NCI-H128 (cell line): ENCODE results near the gene CA5A.

Experiments used
- DNase-seq: peaks from one replicate; lab custom pipeline; 2025; ENCODE audit not compliant: unreplicated experiment; lab: John Stamatoyannopoulos, UW

CA5A gene

DNA sequence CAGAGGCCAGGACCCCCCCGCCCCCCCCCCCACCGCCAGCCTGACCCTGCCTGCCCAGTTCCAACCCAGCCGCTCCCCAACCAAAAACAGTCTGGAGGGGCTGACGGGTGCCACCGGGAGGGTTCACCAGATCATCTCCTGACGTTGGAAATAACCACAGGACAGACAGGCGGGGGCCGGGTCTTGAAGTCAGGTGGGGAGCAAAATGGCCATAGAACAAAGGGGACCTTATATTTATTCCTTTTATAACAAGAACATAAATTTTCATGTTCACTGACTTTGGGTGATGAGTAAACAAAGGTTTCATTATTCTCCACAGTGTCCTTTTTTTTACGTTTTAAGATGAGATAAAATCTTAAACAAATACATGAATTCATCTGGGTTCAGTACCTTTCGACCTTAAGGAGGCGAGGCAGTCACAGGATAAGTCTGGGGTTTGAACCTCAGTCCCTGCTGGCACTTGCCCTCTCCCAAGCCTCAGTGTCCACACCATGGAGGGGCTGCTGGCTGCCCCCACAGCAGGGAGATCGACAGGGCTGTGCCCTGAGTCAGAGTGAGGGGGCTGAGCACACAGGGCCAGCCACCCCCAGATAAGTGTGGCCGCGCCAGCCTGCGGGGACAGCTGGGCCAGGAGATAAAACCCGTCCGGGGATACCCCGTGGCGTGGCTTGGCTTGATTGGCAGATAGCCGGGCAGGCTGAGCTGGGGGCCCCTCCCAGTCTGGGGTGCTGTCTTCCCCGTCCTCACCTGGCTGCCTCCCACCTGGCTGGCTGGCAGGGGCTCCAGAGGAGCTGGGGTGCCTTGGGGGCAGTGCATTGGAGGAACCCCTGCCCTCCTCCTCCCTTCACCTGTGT is 82.0 kb downstream of the CA5A start:
- DNase-seq: no peak

DNA sequence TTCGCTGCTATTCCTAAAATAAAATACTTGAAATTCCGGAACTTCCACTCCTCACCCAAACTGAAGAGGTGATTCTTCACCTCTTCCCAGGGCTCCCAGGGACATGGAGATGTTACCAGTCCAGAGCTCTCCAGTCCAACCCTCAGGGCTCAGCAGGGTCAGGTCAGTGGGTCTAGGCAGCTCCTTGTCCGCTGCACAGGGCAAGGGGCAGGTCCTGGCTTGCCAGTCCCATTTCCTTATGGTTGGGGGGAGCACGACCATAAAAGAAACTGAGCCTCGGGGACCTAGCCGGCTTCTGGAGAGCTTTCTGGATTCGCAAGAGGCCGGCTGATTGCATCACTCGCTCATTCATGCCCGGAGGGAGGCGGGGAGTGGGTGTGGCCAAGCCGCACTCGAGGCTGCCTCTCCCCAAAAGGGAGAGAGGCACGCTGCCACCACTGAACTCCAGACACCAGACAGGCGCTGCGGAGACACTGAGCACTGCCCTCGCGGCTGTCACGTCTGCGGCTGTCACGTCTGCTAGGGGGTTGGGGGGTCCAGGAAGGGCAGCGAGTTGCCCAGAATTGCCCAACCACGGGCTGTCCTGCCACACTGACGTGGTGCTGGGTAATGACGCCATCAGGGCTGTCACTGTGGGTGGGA is 82.8 kb downstream of the CA5A start:
- DNase-seq: peak; percentile 29

DNA sequence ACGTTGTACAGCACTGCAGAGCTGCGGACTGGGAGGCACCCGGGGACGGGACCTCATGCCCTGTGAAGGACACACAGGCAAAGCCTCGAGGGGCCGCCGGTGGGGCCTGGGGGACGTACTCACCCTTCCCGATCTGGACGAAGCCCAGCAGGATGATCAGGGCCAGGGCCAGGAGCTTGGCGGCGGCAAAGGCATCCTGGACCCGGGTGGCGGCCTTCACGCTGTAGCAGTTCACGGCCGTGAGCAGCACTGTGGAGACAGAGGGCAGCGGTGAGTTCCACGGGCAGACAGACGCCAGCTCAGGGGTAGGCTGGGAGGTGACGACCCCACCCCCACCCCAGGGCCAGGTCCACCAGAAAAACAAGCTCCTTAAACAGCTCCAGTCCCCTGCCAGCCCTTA is 84.7 kb downstream of the CA5A start:
- DNase-seq: no peak

DNA sequence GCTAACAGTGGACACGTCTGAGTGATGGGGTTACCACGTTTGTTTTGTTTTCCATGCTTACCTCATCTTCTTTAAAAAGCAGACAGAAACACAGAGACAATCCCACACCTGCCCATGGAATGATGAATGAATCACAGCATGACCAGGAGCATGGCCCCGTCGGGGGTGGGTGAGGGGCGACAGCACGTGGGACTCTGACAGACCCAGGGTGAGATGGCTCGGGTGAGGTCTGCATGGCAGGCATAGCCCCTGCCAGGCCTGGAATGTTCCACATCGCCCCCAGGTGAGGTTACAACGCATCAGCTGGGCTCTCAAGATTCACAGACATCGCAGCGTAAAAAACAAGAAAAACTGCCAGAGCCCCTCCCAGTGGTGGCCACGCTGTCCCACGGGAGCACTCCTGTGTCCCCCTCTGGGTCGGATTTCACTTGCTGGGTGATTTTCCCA is 85.2 kb downstream of the CA5A start:
- DNase-seq: no peak

DNA sequence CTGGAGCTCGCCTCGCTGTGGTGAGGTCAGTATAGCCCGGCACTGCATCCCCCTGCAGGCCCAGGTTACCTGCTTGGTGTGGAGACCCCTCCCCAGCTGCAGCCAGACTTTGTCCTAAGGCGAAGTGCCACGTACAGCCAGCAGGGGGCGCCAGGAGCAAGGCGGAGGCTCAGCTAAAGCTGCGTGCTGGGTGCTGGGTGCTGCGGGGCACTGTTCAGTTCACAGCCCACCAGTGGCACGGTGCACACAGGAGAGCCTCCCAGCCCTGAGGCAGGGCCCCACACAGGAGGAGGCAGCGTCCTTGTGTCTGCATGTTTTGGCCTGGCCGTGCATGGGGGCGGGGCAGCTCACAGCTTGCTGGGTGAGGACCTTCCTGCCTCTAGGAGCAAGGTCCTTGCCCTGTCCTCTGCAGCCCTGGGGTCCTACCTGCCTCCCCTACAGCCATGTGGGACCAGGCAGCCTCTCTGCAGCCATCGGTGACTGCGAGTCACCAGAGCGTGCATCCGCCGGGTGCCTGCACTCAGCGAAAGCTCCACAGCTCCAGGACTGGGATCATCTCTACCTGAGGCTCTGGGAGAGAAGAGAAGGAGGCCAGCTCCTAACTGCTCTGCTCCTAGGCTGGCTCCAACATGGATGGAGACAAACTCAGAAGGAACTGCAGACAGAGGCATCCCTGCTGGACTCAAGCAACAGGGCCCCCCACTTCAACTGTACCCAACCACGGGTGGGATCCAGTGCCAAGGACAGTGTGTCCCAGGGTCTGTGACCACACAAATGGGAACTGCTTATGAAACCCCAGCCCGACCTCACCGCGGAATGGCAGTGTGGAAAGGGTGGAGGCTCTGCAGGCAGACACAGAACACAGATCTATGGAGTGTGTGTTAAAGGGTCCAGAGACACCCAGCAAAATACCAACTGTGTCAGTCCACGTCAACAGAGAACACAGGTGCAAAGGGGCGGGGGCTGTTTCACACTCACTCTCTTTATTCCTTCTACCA is 86.0 kb downstream of the CA5A start:
- DNase-seq: no peak

DNA sequence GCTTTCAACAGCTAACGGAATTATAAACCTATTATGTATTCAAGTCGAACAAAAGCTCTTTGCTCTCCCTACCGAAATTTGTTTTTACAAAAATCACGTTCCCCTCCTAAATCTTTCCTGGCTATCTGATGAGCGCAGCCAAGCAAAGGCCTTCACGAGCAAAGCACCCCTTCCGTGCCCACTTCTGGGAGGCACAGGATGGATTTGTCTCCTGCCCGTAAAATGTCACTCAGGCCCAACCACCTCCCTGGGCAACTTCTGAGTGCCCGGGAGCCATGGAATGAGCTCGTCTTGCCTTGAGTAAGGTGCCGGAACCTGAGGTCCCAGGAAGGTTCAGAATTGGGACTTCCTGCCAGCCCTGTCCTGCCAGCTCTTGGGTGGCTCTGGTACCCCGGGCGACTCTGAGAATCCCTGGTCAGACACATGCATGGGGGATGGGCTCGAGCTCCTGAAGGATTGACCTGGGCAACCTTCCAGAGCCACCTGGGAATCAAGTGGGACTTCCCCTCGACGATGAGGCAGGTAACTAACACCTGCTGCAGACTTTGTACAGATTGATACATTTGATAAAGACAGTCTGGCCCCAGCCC is 86.8 kb downstream of the CA5A start:
- DNase-seq: no peak

DNA sequence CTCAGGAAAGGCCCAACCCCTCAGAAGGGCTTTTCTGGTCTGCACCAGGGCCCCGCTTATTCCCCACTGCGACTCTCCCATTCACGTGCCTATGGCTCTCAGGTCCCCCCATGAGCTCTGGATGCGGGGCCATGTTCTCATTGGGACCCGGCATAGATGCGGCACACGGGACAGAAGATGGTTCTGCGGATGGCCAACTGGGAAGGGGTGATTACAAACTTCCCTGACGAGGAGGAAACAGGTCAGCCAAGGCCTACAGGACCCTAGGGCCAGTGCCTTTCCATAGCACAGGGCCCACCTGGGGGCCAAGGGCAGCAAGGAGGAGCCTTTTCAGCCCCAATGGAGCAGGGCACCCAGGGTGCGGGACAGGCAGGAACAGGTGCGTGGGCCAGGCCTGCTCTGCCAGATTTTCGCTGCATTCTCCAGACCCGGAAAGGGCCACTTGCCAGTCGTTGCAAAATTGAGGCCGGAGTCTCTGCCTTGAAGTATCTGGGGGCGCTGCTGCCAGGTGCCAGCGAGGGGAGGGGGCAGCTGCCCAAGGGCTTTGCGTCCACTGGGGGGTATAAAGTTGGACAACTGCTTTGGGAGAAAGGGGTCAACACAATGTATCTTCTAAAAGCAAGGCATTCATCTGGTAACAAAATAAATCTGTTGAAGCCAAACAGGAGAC is 87.5 kb downstream of the CA5A start:
- no peak for DNase-seq

DNA sequence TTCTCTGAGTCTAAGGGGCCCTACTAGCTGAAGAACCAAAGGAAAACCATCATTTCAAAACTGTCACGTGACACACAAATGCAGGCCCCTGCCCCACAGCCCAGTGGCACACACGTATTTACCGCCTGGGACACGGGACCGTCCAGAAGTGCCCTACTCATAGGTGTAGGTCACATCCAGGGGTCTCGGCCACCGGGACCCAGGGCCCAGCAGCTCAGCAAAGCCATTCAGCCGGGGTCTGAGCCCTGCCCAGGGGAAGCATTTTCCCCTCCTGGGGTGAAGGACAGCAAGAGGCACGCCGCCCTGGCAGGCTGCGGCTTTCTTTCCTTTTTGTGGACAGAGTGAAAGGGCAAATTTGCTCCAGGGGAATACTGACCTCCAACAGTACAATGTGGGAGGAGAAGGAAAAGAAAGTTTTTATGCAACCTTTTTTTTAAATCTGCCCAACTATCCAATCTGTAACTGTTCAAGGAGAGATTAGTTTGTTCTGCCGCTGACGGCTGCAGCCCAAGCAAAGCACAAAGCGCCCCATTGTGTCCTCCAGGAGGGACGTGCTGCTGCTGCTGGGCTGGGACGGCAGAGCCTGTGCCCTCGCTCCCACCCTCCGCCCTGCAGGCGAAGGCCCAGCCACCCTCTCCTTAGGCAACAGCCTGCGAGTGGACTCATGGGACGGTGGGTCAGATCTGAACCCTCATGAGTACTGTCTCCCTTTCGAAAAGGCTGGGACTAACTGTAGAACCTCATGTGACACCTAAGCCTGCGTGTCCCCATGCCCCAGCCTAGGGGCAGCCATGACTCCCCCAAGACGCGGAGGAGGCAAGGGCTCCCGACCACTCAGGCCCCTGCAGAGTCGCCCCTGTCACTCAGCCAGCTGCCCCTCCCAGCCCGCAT is 88.3 kb downstream of the CA5A start:
- no peak for DNase-seq

DNA sequence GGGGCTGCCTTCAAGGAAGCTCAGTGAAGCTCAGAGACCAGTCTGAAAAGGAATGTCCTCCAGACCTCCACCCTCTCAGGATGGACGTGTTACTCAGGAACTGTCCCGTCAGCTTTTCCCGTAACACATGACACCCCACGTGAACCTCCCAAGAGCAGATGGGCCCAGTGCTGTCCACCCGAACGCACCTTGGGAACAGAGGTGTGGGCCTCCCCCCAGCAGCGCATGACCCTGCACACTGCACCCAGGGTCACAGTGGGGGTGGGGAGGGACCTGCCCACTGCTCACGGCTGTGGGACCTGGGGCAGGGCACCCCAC is 88.9 kb downstream of the CA5A start:
- DNase-seq: no peak

DNA sequence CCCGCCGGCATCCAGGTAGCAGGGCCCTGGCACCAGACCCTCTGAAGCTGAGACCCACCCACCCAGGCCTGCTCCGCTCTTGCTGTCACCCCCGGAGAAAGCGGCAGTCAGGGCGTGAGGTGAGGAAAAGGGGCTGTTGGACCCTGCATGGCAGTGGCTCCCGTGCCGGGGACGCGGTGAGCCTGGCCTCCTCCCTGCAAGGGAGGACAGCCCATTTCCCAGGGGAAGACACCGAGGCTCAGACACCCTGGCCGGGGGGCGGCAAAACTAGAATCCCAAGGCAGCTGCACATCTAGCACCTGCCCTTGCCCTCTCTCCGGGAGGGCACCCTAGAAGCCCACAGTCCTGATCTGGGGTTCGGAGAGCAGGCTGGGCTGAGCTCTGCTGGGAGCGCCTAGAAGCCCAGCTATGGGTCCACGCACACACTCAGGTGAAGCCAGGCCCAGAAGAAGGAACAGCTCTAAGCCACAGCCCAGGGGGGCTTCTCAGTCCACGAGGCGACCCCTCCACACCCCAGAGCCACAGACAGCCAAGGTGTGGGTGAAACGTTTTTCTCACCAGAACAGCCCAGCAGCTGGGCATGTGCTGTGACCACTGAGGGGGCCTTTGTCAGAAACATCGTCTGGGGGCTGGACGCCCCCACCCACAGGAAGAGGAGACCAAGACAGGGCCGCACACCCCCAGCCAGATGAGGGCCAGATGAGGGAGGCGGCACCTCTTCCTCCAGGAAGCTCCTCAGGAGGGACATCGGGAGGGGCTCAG is 89.4 kb downstream of the CA5A start:
- DNase-seq: no peak

DNA sequence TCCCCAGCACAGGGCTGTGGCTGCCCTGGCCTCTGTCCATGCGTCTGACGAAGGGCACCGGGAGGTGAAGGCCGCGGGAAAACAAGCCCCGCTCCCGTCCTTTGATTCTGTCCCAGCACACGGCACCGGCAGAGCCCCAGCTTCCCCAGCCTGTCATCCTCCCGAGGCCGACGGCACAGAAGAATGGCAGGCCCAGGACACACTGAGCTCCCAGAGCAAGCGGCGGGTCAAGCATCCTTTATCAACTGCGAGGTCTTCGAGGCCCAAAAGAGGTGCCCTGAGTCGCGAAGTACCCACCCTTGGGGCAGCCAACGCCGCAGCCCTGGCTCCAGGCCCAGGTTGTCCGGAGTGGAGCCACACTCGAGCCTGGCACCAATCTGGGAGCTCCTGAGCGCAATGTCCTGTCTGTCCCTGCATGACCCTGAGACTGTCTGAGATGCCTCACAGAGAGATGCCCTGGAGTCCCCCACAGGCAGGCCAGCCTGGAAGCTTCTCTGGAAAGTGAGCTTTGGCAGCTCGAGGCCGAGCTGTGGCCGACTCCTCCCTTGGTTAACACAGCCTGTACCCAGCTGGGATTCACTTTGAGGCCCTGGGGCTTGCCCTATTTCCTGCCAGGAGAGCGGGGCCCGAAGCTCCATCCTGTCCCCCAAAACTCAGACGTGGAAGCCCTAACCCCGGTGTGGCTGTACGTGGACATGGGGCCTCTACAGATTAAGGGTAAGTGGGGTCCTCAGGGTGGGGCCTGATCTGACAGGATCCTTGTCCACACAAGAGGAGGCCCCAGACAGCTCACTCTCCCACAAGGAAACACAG is 90.3 kb downstream of the CA5A start:
- DNase-seq: no peak

DNA sequence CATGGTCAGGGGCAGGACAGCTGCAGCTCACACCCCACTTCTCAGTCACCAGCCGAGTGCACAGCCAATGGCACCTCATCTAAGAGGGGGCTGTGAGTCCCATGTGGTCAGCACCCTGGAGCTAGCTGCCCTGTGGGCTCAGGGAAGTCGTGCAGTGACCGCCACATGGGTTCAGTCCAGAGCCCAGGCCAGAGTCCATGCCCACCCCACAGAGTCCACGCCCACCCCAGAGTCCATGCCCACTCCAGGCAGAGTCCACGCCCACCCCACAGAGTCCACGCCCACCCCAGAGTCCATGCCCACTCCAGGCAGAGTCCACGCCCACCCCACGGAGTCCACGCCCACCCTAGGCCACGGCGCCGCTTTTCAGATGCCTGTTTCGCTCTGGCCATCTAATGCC is 91.1 kb downstream of the CA5A start:
- DNase-seq: no peak

DNA sequence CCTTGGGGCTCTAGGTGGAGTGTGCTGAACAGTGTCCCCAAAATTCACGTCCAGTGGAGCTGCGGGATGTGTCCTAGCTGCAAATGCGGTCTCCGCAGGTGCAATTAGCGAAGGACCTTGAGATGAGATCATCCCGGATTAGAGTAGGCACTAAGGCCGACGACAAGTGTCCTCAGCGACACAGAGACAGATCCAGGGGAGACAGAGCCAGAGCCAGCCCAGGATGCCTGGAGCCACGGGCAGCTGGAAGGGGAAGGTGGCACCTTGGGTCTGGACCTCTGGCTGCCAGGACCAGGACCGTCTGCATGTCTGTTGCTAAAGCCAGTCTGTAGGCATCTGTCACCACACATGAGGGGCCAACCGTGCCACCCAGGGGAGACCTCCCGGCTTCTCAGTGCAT is 91.5 kb downstream of the CA5A start:
- DNase-seq: no peak

DNA sequence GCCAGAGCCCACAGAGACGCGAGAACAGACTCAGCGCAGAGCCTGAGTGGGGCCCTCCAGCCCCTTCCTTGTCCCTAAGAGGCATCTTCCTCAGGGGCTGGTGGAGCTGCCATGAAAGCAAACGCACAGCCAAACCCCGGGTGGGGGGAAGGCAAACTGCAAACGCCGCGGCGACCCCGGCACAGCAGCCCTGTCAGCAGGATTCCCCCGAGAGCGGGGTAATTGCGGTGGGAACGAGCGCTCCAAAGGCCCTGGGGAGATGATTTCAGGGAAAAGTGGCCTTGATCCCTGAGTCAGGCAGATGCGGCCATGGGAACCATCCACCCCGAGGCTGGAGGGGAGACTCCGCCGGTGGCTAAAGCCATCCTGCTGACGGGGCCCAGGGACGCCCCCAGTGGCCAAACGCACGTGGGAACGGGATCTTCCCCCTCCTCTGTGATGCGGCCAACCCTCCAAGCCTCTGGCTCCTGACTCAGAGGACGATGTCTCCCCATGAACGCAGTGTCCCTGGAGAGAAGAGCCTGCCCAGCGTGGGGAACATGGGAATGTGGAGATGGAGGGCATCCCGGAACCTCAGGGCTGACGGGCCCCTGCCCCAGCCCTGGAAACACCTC is 92.1 kb downstream of the CA5A start:
- DNase-seq: no peak

DNA sequence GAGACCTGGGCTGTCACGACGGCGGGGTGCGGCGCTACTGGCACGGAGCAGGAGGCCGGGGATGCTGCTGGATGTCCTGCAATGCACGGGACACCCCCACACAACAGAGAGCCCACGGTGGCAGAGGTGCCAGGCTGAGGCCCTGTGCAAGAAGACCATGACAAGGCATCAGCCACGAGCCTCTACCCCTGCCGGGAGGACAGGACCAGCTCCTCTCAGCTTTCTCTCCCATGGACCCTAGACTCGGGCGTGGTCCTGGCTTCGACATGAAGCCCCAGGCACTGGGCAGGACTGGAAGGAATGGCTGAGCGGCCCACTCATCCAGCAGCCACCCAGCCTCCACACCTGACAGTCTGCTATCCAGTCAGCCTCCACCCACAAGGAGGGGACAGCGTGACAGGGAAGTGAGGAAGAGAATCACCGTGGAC is 92.6 kb downstream of the CA5A start:
- DNase-seq: no peak

DNA sequence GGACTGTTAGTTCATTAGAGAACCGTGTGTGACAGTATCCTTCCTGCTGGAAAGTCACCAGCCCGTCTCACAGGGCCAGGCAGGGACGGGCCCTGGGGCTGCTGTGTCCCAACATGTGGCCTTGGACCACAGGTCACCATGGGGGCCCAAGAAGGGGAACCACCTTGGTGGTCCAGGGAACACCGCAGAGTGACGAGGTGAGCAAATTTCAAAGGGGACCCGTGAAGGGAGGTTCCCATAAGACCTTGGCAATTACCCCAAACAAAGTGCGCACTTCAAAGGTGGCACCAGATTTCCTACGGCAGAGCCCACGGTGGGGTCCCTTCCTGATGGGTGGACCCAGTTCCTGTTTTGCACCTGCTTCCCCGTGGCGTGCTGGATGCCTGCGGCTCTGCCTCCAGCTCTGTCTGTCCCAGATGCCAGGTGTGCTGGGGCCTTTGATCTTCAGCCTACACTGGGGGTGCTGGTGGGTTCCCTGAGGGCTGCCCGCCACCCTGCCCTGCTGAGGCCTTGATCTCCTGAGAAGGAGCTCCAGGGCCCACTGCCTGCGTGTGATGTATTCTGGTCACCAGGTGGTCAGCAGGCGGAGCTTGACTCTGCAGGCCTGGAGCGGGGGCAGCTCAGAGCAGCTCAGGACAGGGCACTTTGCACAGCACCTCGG is 94.0 kb downstream of the CA5A start:
- DNase-seq: no peak
